Spleen (tissue), 11 donors: ENCODE measurements around the gene ADCY2. TPM values are rescaled to one million over a fixed set of nuclear protein-coding genes. Genes with fewer than 3 reads are reported as not detected.

Source experiments
- DNase-seq: peaks from one replicate; pipeline ENCODE4 v3.0.0-alpha.2; 2020
- H3K27ac ChIP-seq, 8 donors: fragments of 200-600 bp; sonication (generic) in 7 of 8; 1 replicate in 4 of 8; 2 replicates in 4 of 8; pipeline versions ENCODE4 v1.5.0 to v1.8.0; 2016 to 2021; ENCODE audit warnings: inconsistent platforms in 4 of 8, mild to moderate bottlenecking in 4 of 8, moderate library complexity in 1 of 8
- H3K27me3 ChIP-seq, 7 donors: fragments of 200-600 bp; sonication (generic) in 6 of 7; replicated peaks in 1 of 7; 1 replicate in 4 of 7; 2 replicates in 3 of 7; pipeline versions ENCODE4 v1.5.0 to v1.8.0; 2016 to 2021; ENCODE audit warnings: inconsistent platforms in 3 of 7, mild to moderate bottlenecking in 1 of 7
- H3K36me3 ChIP-seq, 6 donors: fragments of 200-600 bp; sonication (generic) in 5 of 6; 1 replicate in 4 of 6; 2 replicates in 2 of 6; pipeline versions ENCODE4 v1.5.0 to v1.8.0; 2016 to 2021; ENCODE audit warnings: inconsistent platforms in 2 of 6
- H3K4me1 ChIP-seq, 6 donors: fragments of 200-600 bp; sonication (generic) in 5 of 6; 1 replicate in 3 of 6; 2 replicates in 3 of 6; pipeline versions ENCODE4 v1.5.0 to v1.8.0; 2016 to 2021; ENCODE audit warnings: inconsistent platforms in 3 of 6
- H3K4me3 ChIP-seq, 8 donors: fragments of 200-600 bp; sonication (generic) in 7 of 8; 1 replicate in 4 of 8; 2 replicates in 4 of 8; pipeline versions ENCODE4 v1.5.0 to v1.8.0; 2016 to 2021; ENCODE audit warnings: inconsistent platforms in 4 of 8, mild to moderate bottlenecking in 4 of 8, moderate library complexity in 2 of 8
- H3K9me3 ChIP-seq, 8 donors: fragments of 200-600 bp; sonication (generic) in 7 of 8; 1 replicate in 4 of 8; 2 replicates in 4 of 8; pipeline versions ENCODE4 v1.5.0 to v1.8.0; 2016 to 2021; ENCODE audit warnings: inconsistent platforms in 4 of 8
- CTCF ChIP-seq, 11 experiments: fragments of 200-600 bp in 7 of 11; fragments of 450-650 bp in 4 of 11; sonication (generic) in 4 of 11; IDR thresholded peaks in 8 of 11; conservative IDR thresholded peaks in 3 of 11; 1 replicate in 7 of 11; 2 replicates in 4 of 11; pipeline versions ENCODE4 v1.4.0 to v1.8.0; 2016 to 2021; ENCODE audit warnings: antibody characterized with exemption in 11 of 11, inconsistent platforms in 4 of 11, mild to moderate bottlenecking in 1 of 11
- POLR2A ChIP-seq, 3 donors: fragments of 450-650 bp; IDR thresholded peaks; one replicate each; pipeline ENCODE4 v1.5.1; 2017; ENCODE audit warnings: antibody characterized with exemption in 3 of 3, mild to moderate bottlenecking in 1 of 3
- POLR2AphosphoS5 ChIP-seq, 3 donors: sonication (generic); formaldehyde crosslinking; IDR thresholded peaks; one replicate each; pipeline ENCODE4 v1.5.1; 2017; ENCODE audit warnings: antibody characterized with exemption in 3 of 3
- WGBS, 5 donors: extraction: QIAGEN DNeasy Blood & Tissue Kit in 3 of 5; methylation state at CpG; one replicate each; pipeline versions ENCODE4 v1.1.5 to v1.1.7; 2013 to 2018; 5-methylcytosine and 5-hydroxymethylcytosine counted together
- intact Hi-C: fragments of 100-400 bp; cut with DNase I; formaldehyde crosslinking; loops from one replicate; pipeline ENCODE4 v1.15.0; 2023; ENCODE audit warnings: low total_unique reads
- polyA plus RNA-seq, 3 donors: library from polyadenylated mRNA; stranded (reverse); fragments of 200-250 nt; gene quantifications; one replicate each; pipeline ENCODE4 v1.2.1, GENCODE V29; 2013
- total RNA-seq, 7 donors: library from RNA; depleted of rRNA in 3 of 7; stranded (reverse); fragments of >200 nt in 3 of 7; fragmentation: NEBNext Ultra II Directional in 4 of 7; extraction: Animal tissue kit (Norgen Biotek cat#: 25700) in 4 of 7; gene quantifications; one replicate each; pipeline versions ENCODE4 v1.1.0 to v1.2.1, GENCODE V29; 2016 to 2021
- donor health status: healthy with polysubstance abuse.
- donor health status: DM: no; HTN: no; CAD: no; lungs with moderate emphysema.
- donor health status: DM: no; HTN: no; CAD: no.
- donor health status: Bipolar disorder and iron deficiency.
- donor health status: healthy.
- donor health status: DM: no; HTN: no; CAD: no.
- donor health status: DM: yes; HTN: yes; CAD: no.

ADCY2 gene
- total and polyA plus RNA-seq, 10 donors = 0.02 to 1.5 (median 0.18) TPM

GRCh38 chr5:7616897-7617296, 221.0 kb downstream of the ADCY2 start:
- DNase-seq = no peak

GRCh38 chr5:7622498-7622897, 226.6 kb downstream of the ADCY2 start:
- Histone ChIP-seq H3K4me3 (no peak overlapping the region), H3K36me3 (no peaks in the 10 kb centered on the region), H3K27me3 (no peaks in the 10 kb centered on the region), H3K27ac (no peak overlapping the region), H3K4me1 (no peaks in the 10 kb centered on the region), H3K9me3 (no peaks in the 10 kb centered on the region)
- TF ChIP-seq CTCF (IDR thresholded peaks at IDR 0.05 in 8 of 11, conservative IDR thresholded peaks at IDR 0.05 in 3 of 11) (no peak), POLR2AphosphoS5 (IDR thresholded peaks at IDR 0.05) (no peak), POLR2A (IDR thresholded peaks at IDR 0.05) (no peak)
- intact Hi-C loops = no loop called here
- DNase-seq = no peak
- 63 to 81% (median 71%) methylated on average over 2 of the region's 2 CpGs for WGBS, 5 donors

More at GRCh38 chr5:7616897-7617296, 221.0 kb downstream of the ADCY2 start:
- no peaks in the 10 kb centered on the region for H3K27me3 ChIP-seq
- no peaks in the 10 kb centered on the region for H3K4me1 ChIP-seq
- intact Hi-C loops = no loop called here
- H3K36me3 ChIP-seq = no peaks in the 10 kb centered on the region
- no peaks in the 10 kb centered on the region for H3K9me3 ChIP-seq
- no peak for TF ChIP-seq POLR2AphosphoS5 (IDR thresholded peaks at IDR 0.05)
- TF ChIP-seq CTCF (IDR thresholded peaks at IDR 0.05 in 8 of 11, conservative IDR thresholded peaks at IDR 0.05 in 3 of 11) = no peak
- no peak for TF ChIP-seq POLR2A (IDR thresholded peaks at IDR 0.05)
- 55 to 71% (median 68%) methylated on average over 2 of the region's 2 CpGs for WGBS, 5 donors
- no peak overlapping the region for H3K4me3 ChIP-seq
- no peak overlapping the region for H3K27ac ChIP-seq

- Histone ChIP-seq H3K9me3 (no peaks in the 10 kb centered on the region), H3K36me3 (no peaks in the 10 kb centered on the region), H3K4me3 (no peak overlapping the region), H3K4me1 (no peaks in the 10 kb centered on the region), H3K27me3 (no peaks in the 10 kb centered on the region), H3K27ac (no peak overlapping the region)
- WGBS, 5 donors = 33 to 63% (median 41%) methylated on average over 2 of the region's 2 CpGs
- DNase-seq = no peak
- intact Hi-C loops = no loop called here
- TF ChIP-seq POLR2A (IDR thresholded peaks at IDR 0.05) (no peak), POLR2AphosphoS5 (IDR thresholded peaks at IDR 0.05) (no peak), CTCF (IDR thresholded peaks at IDR 0.05 in 8 of 11, conservative IDR thresholded peaks at IDR 0.05 in 3 of 11) (no peak)
Measured at GRCh38 chr5:7625740-7626139, 229.8 kb downstream of the ADCY2 start.

- Histone ChIP-seq H3K36me3 (no peaks in the 10 kb centered on the region), H3K4me3 (no peak overlapping the region), H3K9me3 (no peaks in the 10 kb centered on the region), H3K27me3 (no peaks in the 10 kb centered on the region), H3K27ac (no peak overlapping the region), H3K4me1 (no peaks in the 10 kb centered on the region)
- TF ChIP-seq CTCF (IDR thresholded peaks at IDR 0.05 in 8 of 11, conservative IDR thresholded peaks at IDR 0.05 in 3 of 11) (no peak), POLR2AphosphoS5 (IDR thresholded peaks at IDR 0.05) (no peak), POLR2A (IDR thresholded peaks at IDR 0.05) (no peak)
- intact Hi-C loops = no loop called here
- no peak for DNase-seq
Measured at GRCh38 chr5:7628248-7628647, 232.3 kb downstream of the ADCY2 start.
